Stimulated activated naive CD4-positive, alpha-beta T cell treated with Interleukin-2 at 50 U/mL for 16 hours (primary cell): Measurements from ENCODE around the gene ODF4.
A peak's percentile ranks its signal among the peaks of the same experiment; 100 is the strongest.
"Not testable (repeated sequence)": the region's sequence is repeated elsewhere in the genome, so short reads cannot be mapped to it uniquely, and the experiment has no call there.

Experiments used
- DNase-seq: peaks from one replicate; lab custom pipeline; 2025; lab: John Stamatoyannopoulos, UW

ODF4 gene

DNA sequence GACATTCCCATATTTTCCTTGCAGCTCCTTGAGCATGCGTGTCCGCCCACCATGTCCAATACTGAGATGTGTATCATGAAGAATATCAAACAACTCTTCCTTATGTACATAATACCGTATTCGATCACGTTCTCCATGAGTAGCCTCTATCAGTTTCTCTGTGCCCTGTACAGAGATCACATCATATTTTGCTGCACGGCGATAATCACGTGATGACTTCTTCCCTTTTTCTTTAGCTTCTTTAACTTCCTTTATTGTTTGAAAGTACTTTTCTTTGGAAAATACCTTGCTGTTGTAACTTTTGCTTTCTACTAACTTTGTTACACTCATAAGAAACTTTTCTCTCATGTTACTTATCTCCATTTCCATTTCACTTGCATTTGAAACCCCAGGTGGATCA, 30.3 kb downstream of the ODF4 start:
- DNase-seq = no peak

DNA sequence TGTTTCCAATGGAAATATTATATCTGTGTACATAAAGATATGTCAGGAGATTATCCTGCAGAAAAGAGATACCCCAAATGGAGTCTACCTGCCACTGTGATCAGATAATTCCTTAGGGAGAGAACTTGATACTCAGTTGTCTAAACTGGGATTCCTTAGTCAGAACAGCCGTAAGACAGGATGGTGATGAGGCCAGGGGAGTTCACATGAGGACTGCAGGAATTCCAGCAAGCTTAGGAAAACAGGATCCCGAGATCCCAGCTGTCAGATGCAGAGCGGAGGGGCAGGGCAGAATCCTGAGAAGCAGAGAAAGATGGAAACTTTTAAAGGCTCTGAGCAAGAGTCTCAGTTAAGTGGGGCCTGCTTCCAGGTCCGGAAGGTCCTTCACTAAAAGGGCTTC, 32.1 kb downstream of the ODF4 start:
- DNase-seq = no peak

DNA sequence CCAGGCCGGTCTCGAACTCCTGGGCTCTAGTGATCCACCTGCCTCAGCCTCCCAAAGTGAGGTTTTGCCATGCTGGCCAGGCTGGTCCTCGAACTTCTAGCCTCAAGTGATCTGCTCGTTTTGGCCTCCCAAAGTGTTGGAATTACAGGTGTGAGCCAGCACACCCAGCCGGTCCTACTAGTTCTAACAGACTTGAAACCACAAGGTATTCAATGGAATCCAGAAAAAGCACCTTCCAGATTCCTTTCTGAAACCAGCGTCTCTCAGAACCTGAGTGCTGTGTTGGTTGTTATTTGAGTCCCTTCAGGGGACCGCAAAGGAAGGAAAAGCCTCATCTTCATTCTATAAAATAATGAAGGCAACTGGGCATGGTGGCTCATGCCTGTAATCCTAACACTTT, 32.8 kb downstream of the ODF4 start:
- DNase-seq = no peak

DNA sequence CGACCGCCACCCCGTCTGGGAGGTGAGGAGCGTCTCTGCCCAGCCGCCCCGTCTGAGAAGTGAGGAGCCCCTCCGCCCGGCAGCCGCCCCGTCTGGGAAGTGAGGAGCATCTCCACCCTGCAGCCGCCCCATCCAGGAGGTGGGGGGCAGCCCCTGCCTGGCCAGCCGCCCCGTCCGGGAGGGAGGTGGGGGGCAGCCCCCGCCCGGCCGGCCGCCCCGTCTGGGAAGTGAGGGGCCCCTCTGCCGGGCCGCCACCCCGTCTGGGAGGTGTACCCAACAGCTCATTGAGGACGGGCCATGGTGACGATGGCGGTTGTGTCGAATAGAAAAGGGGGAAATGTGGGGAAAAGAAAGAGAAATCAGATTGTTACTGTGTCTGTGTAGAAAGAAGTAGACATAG, 34.2 kb downstream of the ODF4 start:
- not testable (repeated sequence) for DNase-seq

DNA sequence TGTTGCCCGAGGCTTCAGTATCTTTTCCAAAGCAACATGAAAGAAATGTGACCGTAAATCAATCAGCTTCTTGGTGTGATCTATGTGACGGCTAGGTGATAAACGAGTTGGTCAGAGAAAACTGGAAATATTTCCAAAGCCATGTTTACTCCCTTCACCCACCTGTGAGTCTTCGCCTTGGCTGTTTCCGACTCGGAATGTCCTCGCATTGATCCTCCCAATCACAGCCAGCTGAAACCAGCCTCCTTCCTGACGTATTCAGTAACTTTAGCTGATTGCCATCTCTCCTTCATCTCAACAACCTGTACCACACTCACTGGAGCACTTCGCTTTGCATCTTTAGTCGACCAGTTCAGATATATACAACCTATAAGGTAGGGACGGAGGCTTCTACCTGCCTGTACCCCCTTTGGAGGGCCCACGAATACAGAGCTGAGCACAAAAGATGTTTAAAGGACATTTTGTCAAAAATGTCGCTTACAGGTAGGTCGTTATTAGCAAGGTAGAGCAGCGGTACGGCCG, 36.2 kb downstream of the ODF4 start:
- no peak for DNase-seq

DNA sequence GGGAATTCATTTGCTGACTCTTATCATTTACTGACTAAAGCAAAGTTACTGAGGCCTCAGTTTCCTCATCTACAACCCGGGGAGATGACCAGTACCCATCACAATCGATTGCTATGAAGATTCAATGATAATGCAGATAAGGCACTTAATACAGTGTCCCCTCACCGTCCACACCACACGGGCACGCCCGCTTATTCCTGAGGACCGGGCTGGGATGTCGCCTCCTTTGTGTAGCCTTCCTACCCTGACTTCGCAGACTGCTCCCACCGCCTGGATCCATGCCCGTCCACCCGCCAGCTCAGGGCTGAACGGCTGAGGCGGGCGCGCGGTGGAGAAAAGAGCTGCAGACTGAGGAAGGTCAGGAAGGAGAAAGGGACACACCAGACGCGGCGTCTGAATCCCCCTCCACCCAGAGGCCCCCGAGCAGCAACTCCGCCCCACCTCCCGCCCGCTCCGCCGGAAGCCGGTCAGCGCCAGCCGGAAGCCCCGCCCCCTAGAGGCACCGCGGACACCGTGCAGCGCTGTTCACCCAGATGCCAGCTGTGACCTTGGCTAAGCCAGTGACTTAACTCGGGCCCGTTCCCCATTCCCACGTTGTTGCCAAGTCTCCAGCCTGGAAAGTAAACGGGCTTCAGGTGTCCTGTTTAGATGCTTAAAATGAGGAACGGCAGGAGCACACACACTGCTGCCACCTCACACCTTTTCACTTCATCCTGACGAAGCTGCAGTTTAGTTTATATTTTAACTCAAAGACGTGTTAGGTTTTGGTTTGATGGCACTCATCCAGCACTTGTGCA, 36.8 kb downstream of the ODF4 start, which contains the start of gene KRABD2:
Gene KRABD2, minus strand, starts transcription at position 434 of the 797 bp plus-strand sequence.
- DNase-seq = peak; percentile 90

DNA sequence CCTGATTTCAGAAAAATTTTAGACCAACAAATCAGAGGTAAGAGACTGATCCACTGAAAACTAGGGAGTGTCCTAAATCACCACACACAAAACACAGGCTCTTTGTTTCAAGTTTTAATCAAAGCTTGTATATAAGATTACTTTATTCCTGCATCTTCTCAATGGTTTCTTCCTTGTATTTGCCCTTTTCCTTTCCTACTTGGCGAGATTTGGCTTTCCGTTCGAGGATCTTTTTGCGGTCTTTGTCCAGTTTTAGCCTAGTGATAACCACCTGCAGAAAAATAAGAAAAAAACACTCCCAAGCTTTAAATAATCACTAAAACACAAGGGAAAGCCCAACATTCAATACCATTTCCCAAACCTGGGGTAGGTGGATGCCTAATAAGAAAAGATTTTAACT, 37.8 kb downstream of the ODF4 start:
- DNase-seq = no peak

DNA sequence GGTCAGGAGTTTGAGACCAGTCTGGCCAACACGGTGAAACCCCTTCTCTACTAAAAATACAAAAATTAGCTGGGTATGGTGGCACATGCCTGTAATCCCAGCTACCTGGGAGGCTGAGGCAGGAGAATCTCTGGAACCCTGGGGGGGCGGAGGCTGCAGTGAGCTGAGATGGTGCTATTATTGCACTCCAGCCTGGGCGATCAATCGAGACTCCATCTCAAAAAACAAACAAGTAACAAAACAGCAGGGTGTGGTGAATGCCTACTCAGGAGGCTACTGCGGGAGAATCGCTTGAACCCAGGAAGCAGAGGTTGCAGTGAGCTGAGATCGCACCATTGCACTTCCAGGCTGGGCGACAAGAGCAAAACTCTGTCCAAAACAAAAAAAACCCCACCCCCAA, 38.5 kb downstream of the ODF4 start:
- DNase-seq = not testable (repeated sequence)

DNA sequence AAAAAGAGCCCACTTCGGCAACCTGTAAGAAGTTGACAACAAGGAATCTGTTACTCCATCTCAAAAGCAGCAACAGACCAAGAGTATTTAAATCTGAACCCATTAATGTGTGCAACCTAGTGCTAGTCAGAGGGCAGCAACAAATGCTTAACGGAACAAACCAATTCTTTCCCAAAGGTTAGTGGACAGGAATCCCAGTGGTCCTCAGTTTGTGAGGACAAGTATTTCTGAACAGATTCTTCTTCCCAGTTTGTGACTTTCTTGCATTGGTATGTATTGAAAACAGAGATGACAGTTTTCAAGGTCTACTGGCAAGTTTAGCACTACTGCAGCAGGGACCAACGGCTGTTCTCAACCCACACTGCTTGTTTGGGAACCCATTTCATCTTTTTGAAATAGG, 40.4 kb downstream of the ODF4 start:
- DNase-seq = no peak

DNA sequence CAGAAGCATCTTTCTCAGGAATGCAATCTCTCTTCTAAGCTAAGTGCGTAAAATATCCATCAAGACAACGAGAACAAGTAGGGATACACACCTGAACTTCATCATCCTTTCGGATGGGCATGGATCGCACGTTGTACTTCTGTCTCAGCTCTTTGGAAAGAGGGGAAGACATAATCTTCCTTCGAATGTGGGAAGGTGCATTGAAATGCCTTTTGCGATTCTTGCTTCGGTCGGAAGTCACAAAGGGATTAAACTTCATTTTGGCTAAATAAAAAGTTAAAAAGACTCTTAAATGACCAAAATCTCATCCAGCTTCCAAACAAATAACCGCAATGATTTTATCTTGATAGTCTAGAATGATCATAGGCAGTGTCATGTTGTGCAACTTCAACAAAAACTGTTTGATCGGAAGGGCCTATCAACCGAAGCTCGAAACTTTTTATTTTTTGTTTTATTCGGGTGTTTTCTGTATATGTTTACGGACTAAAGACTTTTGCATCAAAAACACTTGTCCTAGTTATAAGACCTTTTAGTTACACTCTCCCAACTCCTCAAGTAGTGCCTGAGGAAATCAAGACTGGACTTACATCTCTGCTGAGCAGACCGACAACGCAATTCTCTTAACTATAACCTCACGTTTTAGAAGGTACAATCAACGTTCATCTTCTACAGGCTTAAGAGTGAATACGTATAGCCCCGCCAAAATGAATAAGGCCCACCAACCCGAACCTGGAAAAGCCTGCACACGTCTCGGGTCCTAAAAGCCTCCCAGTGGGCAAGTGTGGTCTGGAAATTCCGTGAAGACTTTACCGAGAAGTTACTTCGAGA, 42.6 kb downstream of the ODF4 start:
- DNase-seq = no peak

DNA sequence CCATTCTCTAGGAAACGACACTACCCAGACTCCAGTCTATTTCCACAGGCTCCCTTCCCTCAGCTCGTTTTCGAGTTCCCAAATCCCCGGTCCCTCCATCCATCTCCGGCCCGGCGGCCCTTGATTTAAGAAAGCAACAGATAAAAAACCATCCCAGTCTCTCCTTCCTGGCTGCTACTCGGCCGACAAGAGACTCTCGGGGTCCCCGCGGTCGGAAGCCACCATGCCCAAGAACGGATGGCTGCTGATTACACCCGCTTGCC, 43.2 kb downstream of the ODF4 start:
- no peak for DNase-seq

DNA sequence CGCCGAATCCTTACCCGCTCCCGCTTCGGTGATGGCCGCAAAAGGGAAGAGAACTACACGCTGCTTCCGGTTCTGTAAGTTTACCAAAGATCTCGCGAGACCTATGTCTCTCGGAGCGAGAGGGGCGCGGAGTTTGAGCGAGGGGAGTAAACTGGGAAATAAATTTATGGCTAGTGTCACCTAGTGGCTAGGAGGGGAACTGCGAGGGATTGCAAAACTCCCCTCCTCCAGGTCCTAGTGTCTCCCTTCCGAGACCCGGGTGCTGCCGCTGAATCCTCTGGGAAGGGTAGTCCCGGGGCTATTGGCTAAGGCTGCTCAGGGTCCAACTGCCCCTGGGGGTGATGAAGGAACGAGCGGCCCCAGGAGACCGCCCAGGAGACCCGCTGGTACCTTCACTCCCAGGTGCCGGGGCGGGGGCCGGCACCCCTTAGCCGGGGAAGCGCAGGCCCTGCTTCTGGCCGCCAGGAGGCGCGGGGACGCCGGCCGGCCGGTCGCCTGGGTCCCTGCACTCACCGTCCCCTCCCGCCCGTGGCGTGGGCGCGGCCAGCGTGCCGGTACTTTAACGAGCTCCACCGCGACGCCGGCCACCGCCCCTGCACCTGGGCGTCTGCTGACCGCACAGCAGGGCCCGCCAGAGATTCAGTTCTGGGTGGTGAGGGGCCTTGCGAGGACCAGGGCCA, 43.6 kb downstream of the ODF4 start, which contains the start of gene RPL26:
Gene RPL26, minus strand, starts transcription at position 51 of the 680 bp plus-strand sequence. CDS start 883 bp downstream, outside the sequence.
- peak; percentile 94 for DNase-seq

DNA sequence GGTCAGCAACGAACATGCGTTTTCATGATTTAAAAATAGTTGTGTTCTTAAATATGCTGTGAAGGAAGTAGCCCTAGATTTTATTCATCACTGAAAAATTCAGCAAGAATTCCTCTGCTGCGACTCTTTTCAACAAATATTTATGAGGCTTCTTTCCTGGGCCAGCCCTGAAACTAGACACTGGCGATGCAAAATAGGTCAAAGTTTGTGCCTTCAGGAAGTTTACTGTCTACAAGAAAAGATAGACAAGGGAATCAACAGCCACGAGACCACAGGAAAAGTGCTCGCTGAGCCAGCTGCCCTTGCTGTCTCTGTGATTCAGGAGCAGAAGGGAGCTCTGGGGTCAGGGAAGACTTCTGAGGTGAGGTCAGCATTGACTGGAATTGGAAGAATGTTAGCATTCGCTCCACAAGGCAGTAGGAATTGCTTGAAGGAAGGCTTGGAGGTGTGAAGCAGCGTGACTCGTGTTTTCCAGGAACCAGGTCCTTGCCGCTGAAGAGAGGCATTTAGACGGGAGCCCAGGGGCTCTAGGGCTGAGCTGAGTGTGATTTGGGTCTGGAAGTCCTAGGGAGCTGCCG, 45.2 kb downstream of the ODF4 start:
- no peak for DNase-seq

DNA sequence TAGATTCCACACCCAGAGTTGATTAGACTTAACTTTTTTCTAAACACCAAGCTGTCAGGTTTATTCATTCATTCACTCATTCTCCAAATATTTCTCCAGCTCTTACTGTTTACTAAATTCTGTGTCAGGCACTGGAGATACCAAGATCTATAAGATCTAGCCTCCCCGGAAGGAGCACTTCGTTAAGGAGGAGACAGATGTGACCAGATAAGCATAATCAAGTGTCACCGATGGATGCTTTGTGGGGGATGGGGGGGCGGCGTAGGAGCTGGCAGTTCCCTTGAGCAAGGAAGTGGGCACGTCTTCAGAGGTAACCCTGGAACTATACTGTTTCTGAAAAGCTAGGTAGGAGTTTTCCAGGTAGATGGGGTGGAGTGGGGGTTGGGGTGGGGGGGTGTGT, 47.2 kb downstream of the ODF4 start:
- DNase-seq = no peak

DNA sequence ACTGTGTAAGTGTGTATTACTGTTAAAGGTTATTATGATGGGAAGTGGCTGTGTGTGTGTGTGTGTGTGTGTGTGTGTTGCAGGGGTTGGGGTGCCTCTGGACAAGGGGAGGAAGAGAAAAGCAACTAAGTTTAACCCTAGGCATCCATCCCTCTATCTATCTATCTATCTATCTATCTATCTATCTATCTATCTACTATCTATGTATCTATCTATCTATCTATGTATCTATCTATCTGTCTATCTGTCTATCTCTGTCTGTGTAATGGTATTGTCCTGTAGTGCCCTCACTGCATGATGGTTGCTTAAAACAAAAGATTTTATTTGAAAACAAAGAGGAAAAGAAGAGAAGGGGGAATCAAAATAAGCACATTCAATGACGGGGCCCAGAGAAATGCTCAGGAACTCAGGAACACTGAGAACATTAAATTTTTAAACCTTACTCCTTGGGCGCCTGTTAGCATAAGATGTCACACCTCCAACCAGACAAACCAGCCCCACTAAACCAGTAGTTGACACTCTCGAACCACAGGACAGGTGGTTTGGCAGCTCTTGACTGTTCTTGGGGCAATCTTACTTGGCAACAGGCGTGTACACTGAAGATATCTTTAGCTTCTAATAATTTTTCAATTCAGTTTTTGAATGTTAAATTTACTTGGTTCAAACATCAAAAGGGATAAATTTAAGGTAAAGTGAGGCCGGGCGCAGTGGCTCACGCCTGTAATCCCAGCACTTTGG, 48.4 kb downstream of the ODF4 start:
- no peak for DNase-seq

DNA sequence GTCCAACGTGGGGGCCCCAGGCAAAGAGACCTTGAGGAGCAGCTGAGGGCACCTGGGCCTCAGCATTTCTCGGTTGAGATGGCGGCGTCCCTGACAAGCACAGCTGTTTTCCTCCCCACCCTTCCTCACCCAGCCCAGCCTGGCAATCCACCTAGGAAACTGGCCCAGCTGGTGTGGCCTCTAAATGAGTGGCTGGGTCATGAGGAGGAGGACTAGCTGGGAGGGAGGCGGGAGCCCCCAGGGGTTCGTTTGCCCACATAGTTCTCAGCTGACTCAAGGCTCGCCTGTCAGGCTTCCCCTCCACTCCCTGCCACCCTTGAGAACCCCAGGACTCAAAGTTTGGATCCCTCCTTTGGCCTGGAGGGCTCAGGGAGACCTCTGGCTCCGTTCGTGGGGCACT, 52.1 kb downstream of the ODF4 start:
- DNase-seq = no peak

DNA sequence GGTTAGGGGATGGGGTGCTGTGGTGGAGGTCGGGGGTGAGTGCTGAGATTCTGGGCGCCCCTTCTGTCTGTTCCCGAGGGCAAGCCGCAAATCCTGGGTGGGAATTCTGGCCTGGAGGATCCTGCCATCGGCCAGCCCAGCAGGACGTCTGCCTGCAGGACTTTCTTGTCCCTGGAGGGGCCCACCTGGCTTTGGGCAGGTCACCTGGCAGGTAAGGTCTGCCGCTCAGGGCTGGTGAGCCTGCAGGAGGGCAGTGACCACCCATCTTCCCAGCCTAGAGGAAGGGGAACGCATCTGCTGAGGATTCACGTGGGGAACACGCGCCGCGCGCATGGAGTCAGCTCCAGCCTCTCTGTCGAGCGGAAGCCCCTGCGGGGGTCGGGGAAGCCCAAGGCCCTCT, 52.6 kb downstream of the ODF4 start:
- no peak for DNase-seq

DNA sequence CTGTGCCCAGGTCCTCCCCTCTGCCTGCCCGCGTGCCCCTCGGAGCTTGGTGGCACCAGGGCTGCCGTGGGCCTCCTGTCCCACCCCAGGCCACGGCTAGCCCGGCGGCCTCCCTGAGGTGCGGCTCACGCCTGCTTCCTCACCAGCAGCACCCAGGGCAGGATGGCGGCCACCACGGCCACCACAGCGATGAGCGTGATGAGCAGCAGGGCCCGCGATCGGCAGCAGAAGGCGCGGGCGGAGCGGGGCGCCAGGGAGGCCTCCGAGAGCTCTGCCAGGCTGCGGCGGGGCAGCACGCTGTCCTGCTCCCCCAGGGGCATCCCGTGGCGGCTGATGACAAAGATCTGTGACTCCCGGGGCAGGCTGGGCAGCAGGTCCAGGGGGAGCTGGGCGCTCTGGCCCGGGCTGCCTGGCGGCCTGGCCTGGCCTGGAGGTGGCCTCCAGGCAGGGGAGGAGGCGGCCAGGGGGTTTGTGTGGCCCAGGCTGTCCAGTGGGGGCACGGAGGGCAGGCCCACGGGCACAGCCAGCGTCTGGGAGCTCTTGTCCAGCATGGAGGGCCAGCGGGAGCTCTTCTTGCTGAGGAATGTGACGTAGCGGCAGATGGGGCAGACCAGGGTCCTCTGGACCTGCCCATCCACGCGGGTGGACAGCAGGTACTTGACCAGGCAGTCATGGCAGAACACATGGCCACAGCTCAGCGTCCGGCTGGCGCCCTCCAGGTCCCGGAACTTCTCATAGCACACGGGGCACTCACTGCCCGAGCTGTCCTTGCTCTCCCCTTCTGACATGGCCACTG, 53.2 kb downstream of the ODF4 start:
- no peak for DNase-seq

DNA sequence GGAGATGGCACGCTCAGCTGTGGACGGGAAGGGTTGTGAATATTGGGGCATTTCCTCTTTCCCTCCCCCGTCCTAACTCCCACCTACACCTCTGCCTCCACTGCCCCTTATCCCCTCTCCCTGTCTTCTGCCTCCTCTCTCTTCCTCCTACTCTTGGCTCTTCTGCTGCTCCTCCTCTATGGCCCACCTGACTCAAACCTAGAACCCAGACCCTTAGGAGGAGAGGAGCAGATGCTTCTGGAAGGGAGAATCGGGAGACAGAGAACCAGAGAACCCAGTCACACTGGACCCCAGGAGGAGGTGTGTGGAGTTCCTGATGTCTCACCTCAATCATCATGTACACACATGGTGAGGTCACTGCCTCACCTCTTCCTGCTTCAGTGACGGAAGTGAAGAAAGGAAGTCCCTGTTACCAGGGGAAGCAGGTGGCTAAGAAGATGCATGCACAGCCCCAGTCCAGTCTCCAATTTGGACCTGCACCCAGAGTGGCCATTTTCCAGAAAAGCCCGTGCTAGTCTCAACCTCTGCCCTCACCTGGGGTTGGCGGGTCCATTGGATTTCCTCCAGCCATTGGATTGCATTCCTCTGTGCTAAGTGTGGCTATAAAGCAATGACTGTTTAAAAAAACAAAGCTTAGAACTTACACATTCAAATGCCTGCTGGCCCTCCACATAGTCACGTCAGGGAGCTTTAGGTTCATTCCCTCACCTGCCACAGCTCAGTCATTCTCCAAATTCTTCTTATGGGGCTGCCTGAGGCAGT, 54.0 kb downstream of the ODF4 start:
- DNase-seq = no peak

DNA sequence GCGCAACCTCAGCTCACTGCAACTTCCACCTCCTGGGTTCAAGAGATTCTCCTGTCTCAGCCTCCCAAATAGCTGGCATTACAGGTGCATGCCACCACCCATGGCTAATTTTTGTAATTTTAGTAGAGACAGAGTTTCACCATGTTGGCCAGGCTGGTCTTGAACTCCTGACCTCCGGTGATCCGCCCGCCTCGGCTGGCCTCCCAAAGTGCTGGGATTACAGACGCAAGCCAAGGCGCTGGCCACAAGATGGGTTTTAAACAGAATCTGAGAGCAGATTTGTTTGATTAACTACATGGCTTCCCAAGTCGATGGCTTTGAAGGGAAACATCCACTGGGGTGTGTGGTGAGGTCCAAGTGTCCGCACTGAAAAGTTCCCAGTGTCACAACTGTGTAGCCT, 54.9 kb downstream of the ODF4 start:
- not testable (repeated sequence) for DNase-seq
